HepG2 (cell line): ENCODE measurements around the gene SP8. TPM values are rescaled to one million over a fixed set of nuclear protein-coding genes. Genes with fewer than 3 reads are reported as not detected.

Experiments used
- CBX5 ChIP-seq: sonication (generic); formaldehyde crosslinking; IDR thresholded peaks from 2 replicates; pipeline ENCODE4 v1.4.0; 2020; ENCODE audit warnings: missing genetic modification reagents, borderline replicate concordance
- GATAD1 ChIP-seq: IDR thresholded peaks from 2 replicates; pipeline ENCODE4 v1.6.1; 2016; ENCODE audit warnings: missing genetic modification reagents, missing compliant biosample characterization
- HNF4A ChIP-seq: sonication (generic); formaldehyde crosslinking; IDR thresholded peaks from 2 replicates; pipeline ENCODE4 v1.4.0; 2020; ENCODE audit warnings: missing genetic modification reagents
- MAF1 ChIP-seq: sonication (generic); formaldehyde crosslinking; IDR thresholded peaks from 2 replicates; pipeline ENCODE4 v1.5.0; 2020; ENCODE audit warnings: missing genetic modification reagents, borderline replicate concordance
- MAFG ChIP-seq: sonication (generic); formaldehyde crosslinking; IDR thresholded peaks from 2 replicates; pipeline ENCODE4 v1.5.1; 2020; ENCODE audit warnings: mild to moderate bottlenecking, missing genetic modification reagents
- MIXL1 ChIP-seq: IDR thresholded peaks from 2 replicates; pipeline ENCODE4 v1.6.1; 2016
- NCOA1 ChIP-seq: sonication (generic); formaldehyde crosslinking; IDR thresholded peaks from 2 replicates; pipeline ENCODE4 v1.9.0; 2021; ENCODE audit warnings: missing genetic modification reagents
- NFKB2 ChIP-seq: sonication (generic); formaldehyde crosslinking; IDR thresholded peaks from 2 replicates; pipeline ENCODE4 v1.4.0; 2020; ENCODE audit warnings: missing genetic modification reagents, borderline replicate concordance
- RELA ChIP-seq: sonication (generic); formaldehyde crosslinking; IDR thresholded peaks from 2 replicates; pipeline ENCODE4 v1.4.0; 2020; ENCODE audit warnings: missing genetic modification reagents
- SP1 ChIP-seq, 2 experiments: fragments of 450-650 bp in 1 of 2; sonication (generic) in 1 of 2; formaldehyde crosslinking in 1 of 2; IDR thresholded peaks; 2 replicates each; pipeline versions ENCODE4 v1.4.0 to v1.6.1; 2016 to 2020; ENCODE audit warnings: missing genetic modification reagents in 1 of 2
- TARDBP ChIP-seq: sonication (generic); formaldehyde crosslinking; IDR thresholded peaks from 2 replicates; pipeline ENCODE4 v1.8.0; 2022; ENCODE audit warnings: mild to moderate bottlenecking, missing genetic modification reagents
- ZFP36 ChIP-seq: fragments of 150-350 bp; IDR thresholded peaks from 2 replicates; pipeline ENCODE4 v1.6.1; 2018; ENCODE audit warnings: borderline replicate concordance, low read length, low read depth; ENCODE audit not compliant: partially characterized antibody
- ZNF10 ChIP-seq: sonication (generic); formaldehyde crosslinking; IDR thresholded peaks from 2 replicates; pipeline ENCODE4 v1.4.0; 2020; ENCODE audit warnings: mild to moderate bottlenecking, low read depth, missing genetic modification reagents, borderline replicate concordance
- ZNF264 ChIP-seq: sonication (generic); formaldehyde crosslinking; IDR thresholded peaks from 2 replicates; pipeline ENCODE4 v1.4.0; 2020; ENCODE audit warnings: missing genetic modification reagents
- ZNF749 ChIP-seq: sonication (generic); formaldehyde crosslinking; IDR thresholded peaks from 2 replicates; pipeline ENCODE4 v1.8.0; 2022; ENCODE audit warnings: mild to moderate bottlenecking, missing genetic modification reagents, moderate library complexity, borderline replicate concordance
- ZNF773 ChIP-seq: sonication (generic); formaldehyde crosslinking; IDR thresholded peaks from 2 replicates; pipeline ENCODE4 v1.4.0; 2020; ENCODE audit warnings: missing genetic modification reagents, borderline replicate concordance
- ZNF781 ChIP-seq: sonication (generic); formaldehyde crosslinking; IDR thresholded peaks from 2 replicates; pipeline ENCODE4 v1.5.1; 2020; ENCODE audit warnings: borderline replicate concordance, mild to moderate bottlenecking, missing genetic modification reagents; ENCODE audit errors: not compliant biosample characterization
- ZSCAN20 ChIP-seq: sonication (generic); formaldehyde crosslinking; IDR thresholded peaks from 2 replicates; pipeline ENCODE4 v1.4.0; 2020; ENCODE audit warnings: missing genetic modification reagents, mild to moderate bottlenecking, borderline replicate concordance
- polyA plus RNA-seq, 8 experiments: library from polyadenylated mRNA; depleted of rRNA in 3 of 8; stranded (reverse) in 7 of 8; unstranded in 1 of 8; fragments of >200 nt; fragmentation: Illumina TruSeq in 4 of 8; extraction: Trizol in 4 of 8; gene quantifications; 2 replicates each; pipeline versions ENCODE4 v1.2.1 to v1.2.3, GENCODE V29; 2011 to 2016; ENCODE audit warnings: low read depth in 4 of 8, missing spikeins in 1 of 8, mixed read lengths in 1 of 8; ENCODE audit not compliant: insufficient read depth in 1 of 8
- total RNA-seq, 5 experiments: library from RNA; depleted of rRNA; stranded (reverse); fragments of >200 nt; fragmentation: Illumina TruSeq; extraction: Trizol; gene quantifications; 2 replicates each; pipeline ENCODE4 v1.2.3, GENCODE V29; 2016; ENCODE audit warnings: low read depth in 1 of 5
- TF ChIP-seq, protein P1 (sequence below): sonication (generic); formaldehyde crosslinking; IDR thresholded peaks from 2 replicates; pipeline ENCODE4 v1.4.0; 2020; ENCODE audit warnings: missing genetic modification reagents
- TF ChIP-seq, protein P2 (sequence below): sonication (generic); formaldehyde crosslinking; IDR thresholded peaks from 2 replicates; pipeline ENCODE4 v1.4.0; 2020; ENCODE audit warnings: missing genetic modification reagents
- TF ChIP-seq, protein P3 (sequence below): sonication (generic); formaldehyde crosslinking; IDR thresholded peaks from 2 replicates; pipeline ENCODE4 v1.4.0; 2020; ENCODE audit warnings: missing genetic modification reagents
- TF ChIP-seq, protein P4 (sequence below): sonication (generic); formaldehyde crosslinking; IDR thresholded peaks from 2 replicates; pipeline ENCODE4 v1.5.1; 2020; ENCODE audit warnings: missing genetic modification reagents, mild to moderate bottlenecking, borderline replicate concordance

Gene SP8
- total and polyA plus RNA-seq, 2 of the 13 experiments (the other 11 are each of a cell fraction or from before 2014, with no cell fraction given) = not detected

DNA sequence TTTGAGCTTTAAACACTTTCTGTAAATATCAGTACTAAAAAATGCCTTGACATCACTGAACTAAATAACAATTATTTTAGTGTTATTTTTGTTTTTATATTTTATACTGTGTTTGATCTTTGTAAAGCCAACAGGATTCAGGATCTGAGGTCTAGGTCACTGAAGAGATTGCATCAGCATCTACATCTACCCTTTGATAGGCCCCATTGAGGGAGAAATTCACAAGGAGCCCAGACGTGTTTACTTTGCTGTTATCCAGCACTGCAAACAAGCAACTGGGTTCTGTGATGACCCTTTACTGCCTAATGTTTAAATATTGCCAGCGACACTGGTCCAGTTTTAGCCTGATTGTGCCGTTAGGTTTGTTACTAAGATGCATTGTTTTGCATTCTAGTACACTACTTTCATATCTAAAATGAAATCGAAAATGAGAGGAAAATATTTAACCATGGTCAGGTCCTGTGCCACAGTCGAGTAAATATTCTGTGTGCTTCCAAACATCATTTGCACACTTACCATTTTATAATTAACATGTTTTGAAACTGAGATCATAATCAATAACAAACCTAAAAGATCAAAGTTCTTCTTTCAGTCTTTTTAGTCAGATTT lies 48.7 kb downstream of the SP8 start (continued):
- 0 out of 2 replicates have a peak, but pooled peaks have one; percentile 35 for TF ChIP-seq CBX5 (CRISPR knock-in tag)
- TF ChIP-seq MAFG (CRISPR knock-in tag) = no peak
- TF ChIP-seq ZNF781 (CRISPR knock-in tag) = no peak
- no peak for TF ChIP-seq ZNF264 (CRISPR knock-in tag)
- TF ChIP-seq ZNF773 = no peak
- TF ChIP-seq, protein P1, sequence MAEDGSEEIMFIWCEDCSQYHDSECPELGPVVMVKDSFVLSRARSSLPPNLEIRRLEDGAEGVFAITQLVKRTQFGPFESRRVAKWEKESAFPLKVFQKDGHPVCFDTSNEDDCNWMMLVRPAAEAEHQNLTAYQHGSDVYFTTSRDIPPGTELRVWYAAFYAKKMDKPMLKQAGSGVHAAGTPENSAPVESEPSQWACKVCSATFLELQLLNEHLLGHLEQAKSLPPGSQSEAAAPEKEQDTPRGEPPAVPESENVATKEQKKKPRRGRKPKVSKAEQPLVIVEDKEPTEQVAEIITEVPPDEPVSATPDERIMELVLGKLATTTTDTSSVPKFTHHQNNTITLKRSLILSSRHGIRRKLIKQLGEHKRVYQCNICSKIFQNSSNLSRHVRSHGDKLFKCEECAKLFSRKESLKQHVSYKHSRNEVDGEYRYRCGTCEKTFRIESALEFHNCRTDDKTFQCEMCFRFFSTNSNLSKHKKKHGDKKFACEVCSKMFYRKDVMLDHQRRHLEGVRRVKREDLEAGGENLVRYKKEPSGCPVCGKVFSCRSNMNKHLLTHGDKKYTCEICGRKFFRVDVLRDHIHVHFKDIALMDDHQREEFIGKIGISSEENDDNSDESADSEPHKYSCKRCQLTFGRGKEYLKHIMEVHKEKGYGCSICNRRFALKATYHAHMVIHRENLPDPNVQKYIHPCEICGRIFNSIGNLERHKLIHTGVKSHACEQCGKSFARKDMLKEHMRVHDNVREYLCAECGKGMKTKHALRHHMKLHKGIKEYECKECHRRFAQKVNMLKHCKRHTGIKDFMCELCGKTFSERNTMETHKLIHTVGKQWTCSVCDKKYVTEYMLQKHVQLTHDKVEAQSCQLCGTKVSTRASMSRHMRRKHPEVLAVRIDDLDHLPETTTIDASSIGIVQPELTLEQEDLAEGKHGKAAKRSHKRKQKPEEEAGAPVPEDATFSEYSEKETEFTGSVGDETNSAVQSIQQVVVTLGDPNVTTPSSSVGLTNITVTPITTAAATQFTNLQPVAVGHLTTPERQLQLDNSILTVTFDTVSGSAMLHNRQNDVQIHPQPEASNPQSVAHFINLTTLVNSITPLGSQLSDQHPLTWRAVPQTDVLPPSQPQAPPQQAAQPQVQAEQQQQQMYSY (CRISPR knock-in tag) = no peak
- 0 out of 2 replicates have a peak, but pooled peaks have one; percentile 17 for TF ChIP-seq MIXL1 (CRISPR knock-in tag)
- no peak for TF ChIP-seq ZSCAN20
- TF ChIP-seq NFKB2 (CRISPR knock-in tag) = no peak
- no peak for TF ChIP-seq ZFP36
- peak; percentile 54 for TF ChIP-seq HNF4A (CRISPR knock-in tag)
- TF ChIP-seq, protein P2, sequence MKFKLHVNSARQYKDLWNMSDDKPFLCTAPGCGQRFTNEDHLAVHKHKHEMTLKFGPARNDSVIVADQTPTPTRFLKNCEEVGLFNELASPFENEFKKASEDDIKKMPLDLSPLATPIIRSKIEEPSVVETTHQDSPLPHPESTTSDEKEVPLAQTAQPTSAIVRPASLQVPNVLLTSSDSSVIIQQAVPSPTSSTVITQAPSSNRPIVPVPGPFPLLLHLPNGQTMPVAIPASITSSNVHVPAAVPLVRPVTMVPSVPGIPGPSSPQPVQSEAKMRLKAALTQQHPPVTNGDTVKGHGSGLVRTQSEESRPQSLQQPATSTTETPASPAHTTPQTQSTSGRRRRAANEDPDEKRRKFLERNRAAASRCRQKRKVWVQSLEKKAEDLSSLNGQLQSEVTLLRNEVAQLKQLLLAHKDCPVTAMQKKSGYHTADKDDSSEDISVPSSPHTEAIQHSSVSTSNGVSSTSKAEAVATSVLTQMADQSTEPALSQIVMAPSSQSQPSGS (CRISPR knock-in tag) = peak; percentile 58; the same call in 1 of the 2 replicates
- no peak for TF ChIP-seq RELA
- TF ChIP-seq ZNF749 (CRISPR knock-in tag) = no peak
- 0 out of 2 replicates have a peak, but pooled peaks have one; percentile 26 for TF ChIP-seq TARDBP (CRISPR knock-in tag)
- TF ChIP-seq, protein P3, sequence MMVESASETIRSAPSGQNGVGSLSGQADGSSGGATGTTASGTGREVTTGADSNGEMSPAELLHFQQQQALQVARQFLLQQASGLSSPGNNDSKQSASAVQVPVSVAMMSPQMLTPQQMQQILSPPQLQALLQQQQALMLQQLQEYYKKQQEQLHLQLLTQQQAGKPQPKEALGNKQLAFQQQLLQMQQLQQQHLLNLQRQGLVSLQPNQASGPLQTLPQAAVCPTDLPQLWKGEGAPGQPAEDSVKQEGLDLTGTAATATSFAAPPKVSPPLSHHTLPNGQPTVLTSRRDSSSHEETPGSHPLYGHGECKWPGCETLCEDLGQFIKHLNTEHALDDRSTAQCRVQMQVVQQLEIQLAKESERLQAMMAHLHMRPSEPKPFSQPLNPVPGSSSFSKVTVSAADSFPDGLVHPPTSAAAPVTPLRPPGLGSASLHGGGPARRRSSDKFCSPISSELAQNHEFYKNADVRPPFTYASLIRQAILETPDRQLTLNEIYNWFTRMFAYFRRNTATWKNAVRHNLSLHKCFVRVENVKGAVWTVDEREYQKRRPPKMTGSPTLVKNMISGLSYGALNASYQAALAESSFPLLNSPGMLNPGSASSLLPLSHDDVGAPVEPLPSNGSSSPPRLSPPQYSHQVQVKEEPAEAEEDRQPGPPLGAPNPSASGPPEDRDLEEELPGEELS (CRISPR knock-in tag) = peak; percentile 84
- TF ChIP-seq NCOA1 (CRISPR knock-in tag) = no peak
- TF ChIP-seq, protein P4, sequence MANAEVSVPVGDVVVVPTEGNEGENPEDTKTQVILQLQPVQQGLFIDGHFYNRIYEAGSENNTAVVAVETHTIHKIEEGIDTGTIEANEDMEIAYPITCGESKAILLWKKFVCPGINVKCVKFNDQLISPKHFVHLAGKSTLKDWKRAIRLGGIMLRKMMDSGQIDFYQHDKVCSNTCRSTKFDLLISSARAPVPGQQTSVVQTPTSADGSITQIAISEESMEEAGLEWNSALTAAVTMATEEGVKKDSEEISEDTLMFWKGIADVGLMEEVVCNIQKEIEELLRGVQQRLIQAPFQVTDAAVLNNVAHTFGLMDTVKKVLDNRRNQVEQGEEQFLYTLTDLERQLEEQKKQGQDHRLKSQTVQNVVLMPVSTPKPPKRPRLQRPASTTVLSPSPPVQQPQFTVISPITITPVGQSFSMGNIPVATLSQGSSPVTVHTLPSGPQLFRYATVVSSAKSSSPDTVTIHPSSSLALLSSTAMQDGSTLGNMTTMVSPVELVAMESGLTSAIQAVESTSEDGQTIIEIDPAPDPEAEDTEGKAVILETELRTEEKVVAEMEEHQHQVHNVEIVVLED (CRISPR knock-in tag) = no peak
- TF ChIP-seq GATAD1 = no peak
- TF ChIP-seq ZNF10 (CRISPR knock-in tag) = no peak
- no peak for TF ChIP-seq MAF1 (CRISPR knock-in tag)
- no peak for TF ChIP-seq SP1 (IDR thresholded peaks at IDR 0.05)
- TF ChIP-seq SP1 (CRISPR knock-in tag; IDR thresholded peaks at IDR 0.05) = no peak
